GM12872 (cell line): ENCODE measurements around the gene HTT-AS.

ENCODE experiments used
- TF ChIP-seq, protein P1 (sequence below): IDR thresholded peaks from 3 replicates; pipeline ENCODE4 v1.5.1; 2011; ENCODE audit warnings: low read depth, mild to moderate bottlenecking, low read length, moderate library complexity; ENCODE audit not compliant: insufficient read depth

HTT-AS gene

GRCh38 chr4:3039706-3040366 is 34.5 kb downstream of the HTT-AS start:
- TF ChIP-seq, protein P1, sequence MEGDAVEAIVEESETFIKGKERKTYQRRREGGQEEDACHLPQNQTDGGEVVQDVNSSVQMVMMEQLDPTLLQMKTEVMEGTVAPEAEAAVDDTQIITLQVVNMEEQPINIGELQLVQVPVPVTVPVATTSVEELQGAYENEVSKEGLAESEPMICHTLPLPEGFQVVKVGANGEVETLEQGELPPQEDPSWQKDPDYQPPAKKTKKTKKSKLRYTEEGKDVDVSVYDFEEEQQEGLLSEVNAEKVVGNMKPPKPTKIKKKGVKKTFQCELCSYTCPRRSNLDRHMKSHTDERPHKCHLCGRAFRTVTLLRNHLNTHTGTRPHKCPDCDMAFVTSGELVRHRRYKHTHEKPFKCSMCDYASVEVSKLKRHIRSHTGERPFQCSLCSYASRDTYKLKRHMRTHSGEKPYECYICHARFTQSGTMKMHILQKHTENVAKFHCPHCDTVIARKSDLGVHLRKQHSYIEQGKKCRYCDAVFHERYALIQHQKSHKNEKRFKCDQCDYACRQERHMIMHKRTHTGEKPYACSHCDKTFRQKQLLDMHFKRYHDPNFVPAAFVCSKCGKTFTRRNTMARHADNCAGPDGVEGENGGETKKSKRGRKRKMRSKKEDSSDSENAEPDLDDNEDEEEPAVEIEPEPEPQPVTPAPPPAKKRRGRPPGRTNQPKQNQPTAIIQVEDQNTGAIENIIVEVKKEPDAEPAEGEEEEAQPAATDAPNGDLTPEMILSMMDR, result no peak

DNA sequence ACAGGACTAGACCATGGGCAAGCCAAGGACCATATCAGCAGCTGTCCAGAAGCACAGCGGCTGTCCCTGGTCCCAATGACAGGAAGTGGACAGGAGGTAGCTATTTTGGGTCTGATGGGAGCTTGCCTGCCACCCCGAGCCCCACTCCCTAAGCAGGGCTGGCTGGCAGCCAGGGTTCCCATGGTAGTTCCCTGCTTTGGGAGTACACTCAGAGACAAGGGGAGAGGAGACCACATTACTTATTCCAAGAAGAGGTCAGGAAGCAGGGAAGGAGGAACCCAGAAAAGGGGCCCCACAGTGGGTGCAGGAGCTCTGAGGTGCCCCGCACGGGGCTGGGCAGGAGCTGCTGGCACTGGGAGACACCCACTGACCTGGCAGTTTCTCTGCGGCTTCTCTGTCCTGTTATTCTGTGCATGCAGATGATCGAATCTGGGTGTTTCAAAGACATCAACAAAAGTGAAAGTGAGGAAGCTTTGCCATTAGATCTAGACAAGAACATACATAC is 36.3 kb downstream of the HTT-AS start:
- TF ChIP-seq, protein P1, result no peak

DNA sequence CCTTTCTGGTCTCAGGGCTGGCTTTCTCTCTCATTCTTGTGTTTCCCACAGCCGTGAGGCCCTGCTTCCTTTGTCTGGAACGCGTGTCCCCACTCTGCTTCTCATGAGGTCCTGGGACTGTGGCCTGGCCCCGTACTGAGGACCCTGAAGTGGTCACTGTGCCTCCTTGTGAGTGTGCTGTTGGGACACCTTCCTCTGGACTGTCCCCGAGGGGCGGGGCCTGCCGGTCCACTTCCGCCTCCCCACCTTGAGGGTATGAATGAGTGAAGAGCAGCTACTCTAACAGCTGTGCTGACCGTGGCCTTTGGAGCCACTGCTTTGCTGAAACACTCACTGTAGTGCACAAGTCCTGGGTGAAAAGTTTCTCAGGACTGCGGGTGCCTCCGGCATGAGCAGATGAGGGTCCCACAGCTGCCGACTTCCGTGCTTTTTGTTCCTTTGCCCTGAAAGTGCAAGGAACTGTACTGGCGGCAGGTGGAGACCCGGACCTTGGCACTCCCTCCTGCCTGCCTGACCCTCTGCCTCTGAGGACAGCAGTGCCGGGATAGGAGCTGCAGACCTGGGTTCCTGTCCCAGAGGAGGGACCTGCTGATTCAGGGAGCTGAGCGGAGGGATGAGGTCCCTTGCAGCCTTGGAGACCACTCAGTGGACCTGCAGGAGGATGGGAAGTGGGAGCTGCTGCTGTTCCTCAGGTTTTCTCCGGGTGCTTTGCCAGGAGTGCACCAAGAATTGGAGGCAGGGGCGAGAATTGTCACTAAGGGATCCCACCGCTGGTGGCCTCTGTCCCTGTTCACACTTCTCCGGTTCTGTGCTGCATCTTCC is 38.0 kb downstream of the HTT-AS start:
- TF ChIP-seq, protein P1, result no peak

DNA sequence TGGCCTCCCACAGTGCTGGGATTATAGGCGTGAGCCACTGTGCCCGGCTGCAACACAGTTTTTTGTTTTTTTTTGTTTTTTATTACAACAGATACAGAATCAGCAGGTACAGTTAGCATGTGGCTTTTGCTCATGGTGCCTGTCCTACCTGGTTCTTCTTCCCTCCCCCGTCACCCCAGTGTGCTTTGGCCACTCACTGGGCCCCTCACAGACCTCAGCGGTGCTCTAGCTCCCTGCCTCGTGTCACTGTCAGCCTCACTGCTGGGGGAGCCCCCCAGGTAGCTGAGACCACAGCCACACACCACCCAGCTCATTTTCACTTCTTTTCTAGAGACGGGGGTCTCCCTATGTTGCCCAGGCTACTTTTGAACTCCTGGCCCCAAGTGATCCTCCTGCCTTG is 38.7 kb downstream of the HTT-AS start:
- TF ChIP-seq, protein P1, result no peak

GRCh38 chr4:3035249-3035648 is 39.1 kb downstream of the HTT-AS start:
- TF ChIP-seq, protein P1, result no peak

GRCh38 chr4:3034231-3034630 is 40.1 kb downstream of the HTT-AS start:
- TF ChIP-seq, protein P1, result no peak

GRCh38 chr4:3031357-3032082 is 42.8 kb downstream of the HTT-AS start:
- TF ChIP-seq, protein P1, result no peak
